Panc1 (cell line): ENCODE data around the gene ATP11C. TPM values are rescaled to one million over a fixed set of nuclear protein-coding genes. Genes with fewer than 3 reads are reported as not detected.

Experiments
- ATAC-seq: fragments of 200-7000 bp; cut with Tn5 transposase; 2 replicates; pipeline ENCODE4 v1.9.1; 2020; ENCODE audit warnings: mild to moderate bottlenecking, moderate library complexity
- BruUV-seq: library from RNA; stranded (reverse); fragments of 400-500 nt; replicated peaks from 2 replicates; lab custom pipeline; 2021; lab: Mats Ljungman, UMichigan
- CTCF ChIA-PET: fragments of 300-600 bp; sonication (Branson Sonifier 250); formaldehyde crosslinking; loops from one replicate; lab custom pipeline; 2022; ENCODE audit warnings: antibody characterized with exemption; lab: Charles Lee
- POLR2A ChIA-PET: fragments of 300-600 bp; sonication (Branson Sonifier 250); formaldehyde crosslinking; loops from one replicate; lab custom pipeline; 2022; ENCODE audit warnings: antibody characterized with exemption; lab: Charles Lee
- DNase-seq: peaks from one replicate; pipeline ENCODE4 v3.0.0-alpha.2; 2010; ENCODE audit warnings: low read depth, low spot score
- H3K27ac ChIP-seq: 2 replicates; pipeline ENCODE4 v1.5.1; 2011; ENCODE audit warnings: mild to moderate bottlenecking, low read length, inconsistent platforms
- H3K27me3 ChIP-seq: fragments of 200-500 bp; sonication (Bioruptor generic); 2 replicates; pipeline ENCODE4 v1.6.0; 2014; ENCODE audit warnings: low read length, inconsistent platforms; ENCODE audit not compliant: control insufficient read depth, insufficient read depth
- H3K36me3 ChIP-seq: fragments of 200-500 bp; sonication (Bioruptor generic); 2 replicates; pipeline ENCODE4 v1.5.1; 2014; ENCODE audit warnings: inconsistent platforms, mild to moderate bottlenecking, low read length, moderate library complexity; ENCODE audit not compliant: control insufficient read depth, insufficient read depth
- H3K4me1 ChIP-seq: 2 replicates; pipeline ENCODE4 v1.5.1; 2011; ENCODE audit warnings: inconsistent platforms, mild to moderate bottlenecking, low read length, moderate library complexity; ENCODE audit not compliant: control insufficient read depth, insufficient read depth
- H3K4me3 ChIP-seq, 2 experiments: 2 replicates each; pipeline ENCODE4 v1.5.1; 2011 to 2012; ENCODE audit warnings: low read depth in 2 of 2, low read length in 2 of 2, mild to moderate bottlenecking in 2 of 2, inconsistent platforms in 1 of 2, moderate library complexity in 1 of 2
- H3K9me3 ChIP-seq: fragments of 200-500 bp; sonication (Bioruptor generic); 2 replicates; pipeline ENCODE4 v1.5.1; 2014; ENCODE audit warnings: low read depth, mild to moderate bottlenecking, inconsistent platforms, low read length, moderate library complexity; ENCODE audit not compliant: control insufficient read depth, insufficient read depth
- CTCF ChIP-seq: fragments of 450-650 bp; IDR thresholded peaks from 2 replicates; pipeline ENCODE4 v1.5.1; 2017; ENCODE audit warnings: mild to moderate bottlenecking
- POLR2AphosphoS5 ChIP-seq: IDR thresholded peaks from 2 replicates; pipeline ENCODE4 v1.6.1; 2012; ENCODE audit warnings: mild to moderate bottlenecking, low read depth, low read length, moderate library complexity
- REST ChIP-seq, 2 experiments: IDR thresholded peaks; 2 replicates each; pipeline ENCODE4 v1.6.1; 2011 to 2012; ENCODE audit warnings: low read depth in 2 of 2, control low read depth in 1 of 2, low read length in 1 of 2, mild to moderate bottlenecking in 1 of 2, moderate library complexity in 1 of 2; ENCODE audit not compliant: insufficient read depth in 1 of 2
- SIN3A ChIP-seq: IDR thresholded peaks from 2 replicates; pipeline ENCODE4 v1.6.1; 2012; ENCODE audit warnings: low read depth, mild to moderate bottlenecking, low read length, moderate library complexity, borderline replicate concordance; ENCODE audit not compliant: insufficient read depth
- TCF7L2 ChIP-seq: IDR thresholded peaks from 2 replicates; pipeline ENCODE4 v1.6.1; 2011; ENCODE audit warnings: mild to moderate bottlenecking, low read depth, low read length, inconsistent platforms
- in situ Hi-C: cut with HindIII; loops from 2 replicates; pipeline ENCODE4 v1.10.0; 2016; ENCODE audit warnings: low sequenced_read_pairs, low pct_unique_long_range_greater_than_20kb
- intact Hi-C: fragments of 100-400 bp; cut with micrococcal nuclease; formaldehyde crosslinking; loops from one replicate; pipeline ENCODE4 v1.10.0; 2022; ENCODE audit not compliant: unreplicated experiment
- total RNA-seq: library from RNA; stranded (reverse); gene quantifications from one replicate; pipeline ENCODE4 v1.2.1, GENCODE V29; 2021; ENCODE audit not compliant: unreplicated experiment

Gene ATP11C
- total RNA-seq, 1 experiment from 2014 or later: 61.3 TPM

DNA sequence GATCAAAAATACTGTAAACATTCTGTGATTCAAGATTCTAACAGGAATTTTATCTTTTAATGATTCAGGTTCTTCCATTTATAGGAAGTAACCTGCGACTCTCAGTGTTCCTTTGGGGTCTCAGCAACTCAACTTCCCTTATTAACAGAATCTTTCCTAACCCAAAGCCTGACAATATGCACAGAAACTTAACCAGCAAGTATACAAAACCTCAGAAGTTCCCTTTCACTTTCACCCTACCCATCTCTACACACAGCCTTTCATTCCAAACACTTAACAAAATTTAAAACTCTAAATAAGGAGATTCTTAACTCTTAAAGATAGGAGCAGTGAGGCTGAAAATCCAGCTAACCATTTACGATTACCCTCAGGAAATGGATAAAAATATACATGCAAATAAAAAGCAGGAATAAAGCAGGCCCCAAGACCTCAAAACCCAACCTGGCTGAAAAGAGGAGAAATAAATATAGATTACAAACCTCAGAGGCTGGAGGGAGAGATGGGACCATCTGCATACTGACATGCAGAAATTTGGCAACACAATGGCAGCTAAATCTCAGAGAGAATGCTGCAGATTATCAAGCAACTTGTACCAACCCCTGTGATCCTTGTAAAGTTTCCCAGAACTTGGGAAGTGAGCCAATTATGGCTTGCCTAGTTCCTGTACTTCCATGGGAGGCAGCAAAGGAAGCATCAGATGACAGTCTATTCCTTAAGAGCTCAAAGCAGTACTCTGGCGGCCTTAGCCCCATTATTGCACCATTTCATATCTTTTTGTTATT is 101.0 kb downstream of the ATP11C start:
- ATAC-seq: peak; percentile 74; the same call in 1 of the 2 replicates
- no peaks in the 10 kb centered on the region for H3K9me3 ChIP-seq
- in situ Hi-C loops: no loop called here
- peaks cover 24% of the 10 kb centered on the region for H3K4me1 ChIP-seq
- TF ChIP-seq TCF7L2: no peak
- intact Hi-C loops: no loop called here
- H3K36me3 ChIP-seq: no peaks in the 10 kb centered on the region
- no peak overlapping the region for H3K4me3 ChIP-seq
- no peaks in the 10 kb centered on the region for H3K27me3 ChIP-seq
- POLR2A ChIA-PET: no interaction called here
- no peak overlapping the region for H3K27ac ChIP-seq
- CTCF ChIA-PET: no interaction called here
- BruUV-seq: no TSS peak
- no peak for DNase-seq

- ATAC-seq: no peak
- no peak overlapping the region for H3K4me3 ChIP-seq
- intact Hi-C loops (no loop called here), in situ Hi-C loops (no loop called here)
- no peak for DNase-seq
- TF ChIP-seq REST (IDR thresholded peaks at IDR 0.05; ENCODE audit: insufficient read depth in 1 of 2, low read depth in 2 of 2, low read length in 1 of 2) (no peak), POLR2AphosphoS5 (no peak), TCF7L2 (no peak), CTCF (no peak), SIN3A (no peak)
- no TSS peak for BruUV-seq
- no peaks in the 10 kb centered on the region for H3K9me3 ChIP-seq
- H3K27ac ChIP-seq: no peak overlapping the region
- H3K27me3 ChIP-seq: no peaks in the 10 kb centered on the region
- ChIA-PET POLR2A (no interaction called here), CTCF (no interaction called here)
- H3K4me1 ChIP-seq: peaks cover 27% of the 10 kb centered on the region
- no peaks in the 10 kb centered on the region for H3K36me3 ChIP-seq
These were observed 101.8 kb downstream of the ATP11C start for GRCh38 chrX:139831017-139831416.

- no peak for TF ChIP-seq REST (IDR thresholded peaks at IDR 0.05; ENCODE audit: insufficient read depth in 1 of 2, low read depth in 2 of 2, low read length in 1 of 2)
- no peak for TF ChIP-seq CTCF
- no peak for TF ChIP-seq TCF7L2
- TF ChIP-seq SIN3A: no peak
- no peak for TF ChIP-seq POLR2AphosphoS5
- Histone ChIP-seq H3K27ac (no peak overlapping the region; the same call in 1 of the 2 replicates), H3K9me3 (no peaks in the 10 kb centered on the region), H3K27me3 (no peaks in the 10 kb centered on the region), H3K4me1 (peaks cover 27% of the 10 kb centered on the region), H3K4me3 (no peak overlapping the region), H3K36me3 (no peaks in the 10 kb centered on the region)
- POLR2A ChIA-PET: no interaction called here
- BruUV-seq: no TSS peak
- intact Hi-C loops: no loop called here
- in situ Hi-C loops: no loop called here
- CTCF ChIA-PET: no interaction called here
- DNase-seq (no peak), ATAC-seq (no peak)
These were observed 104.0 kb downstream of the ATP11C start for GRCh38 chrX:139828830-139829229.
